GM04503 (cell line): Measurements from ENCODE around the gene VAMP1.
"Not testable (repeated sequence)": the region's sequence is repeated elsewhere in the genome, so short reads cannot be mapped to it uniquely, and the experiment has no call there.

Experiments
- DNase-seq: peaks from one replicate; pipeline ENCODE4 v3.0.0-alpha.2; 2012; ENCODE audit warnings: low read depth

The VAMP1 gene, protein sequence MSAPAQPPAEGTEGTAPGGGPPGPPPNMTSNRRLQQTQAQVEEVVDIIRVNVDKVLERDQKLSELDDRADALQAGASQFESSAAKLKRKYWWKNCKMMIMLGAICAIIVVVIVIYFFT

DNA sequence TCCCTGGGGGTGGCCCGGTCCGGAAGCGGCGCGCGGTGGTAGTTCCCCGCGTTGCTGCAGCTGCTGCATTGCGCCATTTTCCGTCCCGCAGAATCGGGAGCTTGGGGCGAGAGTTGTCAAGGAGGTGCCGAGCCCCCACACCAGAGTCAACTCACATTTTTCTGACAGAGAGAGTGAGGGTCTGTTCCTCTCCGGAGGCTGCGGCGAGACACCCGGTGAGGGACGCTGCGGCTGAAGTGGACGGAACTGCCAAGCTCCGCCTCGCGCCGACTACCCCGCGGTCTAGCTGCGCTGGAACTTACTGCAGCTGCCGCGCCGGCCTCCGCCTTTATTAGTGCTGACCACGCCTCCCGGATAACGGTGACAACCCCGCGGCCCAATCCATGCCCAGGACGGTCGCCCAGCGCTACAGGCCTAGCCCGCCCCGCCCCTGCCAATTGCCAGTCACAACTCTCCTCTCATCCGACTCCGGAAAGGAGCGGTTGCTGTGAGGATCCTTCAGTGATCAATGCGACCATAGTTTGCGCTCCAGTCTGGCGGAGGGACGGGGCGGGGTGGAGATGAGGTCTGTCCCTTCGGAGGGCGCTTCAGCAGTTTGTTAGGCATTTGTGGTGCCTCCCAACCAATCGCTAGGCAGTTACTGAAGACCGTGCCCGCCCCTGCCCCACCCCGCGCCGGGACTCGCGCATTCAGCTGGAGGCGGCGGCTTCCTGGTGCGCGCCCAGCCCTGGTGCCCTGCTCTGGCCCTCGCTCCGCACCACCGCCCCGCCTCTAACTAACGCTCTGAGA is at the start of gene VAMP1:
VAMP1 (minus strand) TSS at position 303 of the 789 bp plus-strand sequence; CDS start at position 157, 146 bp downstream.
- peak; percentile 93 for DNase-seq

GRCh38 chr12:6520186-6520585 is 49.7 kb upstream of the VAMP1 start:
- DNase-seq: no peak

DNA sequence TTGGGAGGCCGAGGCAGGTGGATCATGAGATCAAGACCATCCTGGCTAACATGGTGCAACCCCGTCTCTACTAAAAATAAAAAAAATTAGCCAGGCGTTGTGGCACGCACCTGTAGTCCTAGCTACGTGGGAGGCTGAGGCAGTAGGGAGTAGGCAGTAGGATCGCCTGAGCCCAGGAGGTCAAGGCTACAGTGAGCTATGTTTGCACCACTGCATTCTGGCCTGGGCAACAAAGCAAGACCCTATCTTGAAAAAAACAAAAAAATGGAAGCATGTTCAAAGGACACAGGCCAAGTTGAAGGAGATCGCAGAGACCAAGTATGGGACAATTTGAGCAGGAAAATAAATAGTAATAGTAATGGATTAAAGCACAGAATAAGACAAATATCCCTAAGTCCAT is 37.6 kb upstream of the VAMP1 start:
- DNase-seq: no peak

GRCh38 chr12:6507102-6507998 is 36.9 kb upstream of the VAMP1 start:
- no peak for DNase-seq

DNA sequence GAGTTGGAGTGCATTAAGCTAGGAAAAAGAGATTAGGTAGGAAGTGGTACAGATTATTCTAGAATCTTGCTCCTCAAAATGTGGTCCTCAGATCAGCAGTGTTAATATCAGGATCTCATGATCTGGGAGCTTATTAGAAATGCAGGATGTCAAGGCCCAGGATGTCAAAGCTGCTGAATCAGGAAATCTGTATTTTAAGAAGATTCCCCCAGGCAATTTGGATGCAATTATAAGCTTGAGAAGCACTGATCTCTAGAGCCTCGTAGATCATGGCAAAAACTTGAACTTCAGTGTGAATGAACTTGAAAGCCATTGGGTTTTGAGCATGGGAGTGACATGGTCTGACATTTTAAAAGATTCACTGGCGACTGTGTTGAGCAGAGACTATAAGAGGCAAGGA is 30.0 kb upstream of the VAMP1 start:
- no peak for DNase-seq

DNA sequence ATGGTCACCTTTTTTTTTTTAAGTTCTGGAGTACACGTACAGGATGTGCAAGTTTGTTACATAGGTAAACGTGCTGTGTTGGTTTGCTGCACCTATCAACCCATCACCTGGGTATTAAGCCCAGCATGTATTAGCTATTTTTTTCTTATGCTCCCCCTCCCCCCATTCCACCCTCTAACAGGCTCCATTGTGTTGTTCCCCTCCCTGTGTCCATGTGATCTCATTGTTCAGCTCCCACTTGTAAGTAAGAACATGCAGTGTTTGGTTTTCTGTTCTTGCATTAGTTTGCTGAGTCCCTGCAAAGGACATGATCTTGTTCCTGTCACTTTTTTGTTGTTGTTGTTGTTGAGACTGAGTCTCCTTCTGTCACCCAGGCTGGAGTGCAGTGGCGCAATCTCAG is 26.8 kb upstream of the VAMP1 start:
- DNase-seq: not testable (repeated sequence)

GRCh38 chr12:6494968-6495367 is 24.5 kb upstream of the VAMP1 start:
- no peak for DNase-seq

DNA sequence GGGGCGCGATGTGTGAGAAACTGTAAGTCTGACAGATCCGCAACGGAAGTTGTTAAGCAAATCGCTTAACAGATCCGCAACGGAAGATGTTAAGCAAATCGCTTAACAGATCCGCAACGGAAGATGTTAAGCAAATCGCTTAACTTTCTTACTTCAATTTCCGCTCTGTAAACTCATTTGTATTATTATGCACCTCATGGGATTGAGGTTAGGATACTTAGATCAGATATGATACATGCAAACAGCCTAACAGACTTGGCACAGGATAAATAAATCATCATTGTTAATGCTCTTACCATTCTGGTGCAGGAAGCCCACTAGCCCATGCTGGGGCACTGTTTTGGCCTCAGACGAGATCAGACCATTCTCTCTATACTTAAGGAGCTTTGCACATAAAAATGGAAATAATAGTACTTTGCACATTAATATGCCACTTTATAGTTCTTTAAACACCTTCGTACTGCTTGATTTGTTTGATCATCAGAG is 23.8 kb upstream of the VAMP1 start:
- no peak for DNase-seq

DNA sequence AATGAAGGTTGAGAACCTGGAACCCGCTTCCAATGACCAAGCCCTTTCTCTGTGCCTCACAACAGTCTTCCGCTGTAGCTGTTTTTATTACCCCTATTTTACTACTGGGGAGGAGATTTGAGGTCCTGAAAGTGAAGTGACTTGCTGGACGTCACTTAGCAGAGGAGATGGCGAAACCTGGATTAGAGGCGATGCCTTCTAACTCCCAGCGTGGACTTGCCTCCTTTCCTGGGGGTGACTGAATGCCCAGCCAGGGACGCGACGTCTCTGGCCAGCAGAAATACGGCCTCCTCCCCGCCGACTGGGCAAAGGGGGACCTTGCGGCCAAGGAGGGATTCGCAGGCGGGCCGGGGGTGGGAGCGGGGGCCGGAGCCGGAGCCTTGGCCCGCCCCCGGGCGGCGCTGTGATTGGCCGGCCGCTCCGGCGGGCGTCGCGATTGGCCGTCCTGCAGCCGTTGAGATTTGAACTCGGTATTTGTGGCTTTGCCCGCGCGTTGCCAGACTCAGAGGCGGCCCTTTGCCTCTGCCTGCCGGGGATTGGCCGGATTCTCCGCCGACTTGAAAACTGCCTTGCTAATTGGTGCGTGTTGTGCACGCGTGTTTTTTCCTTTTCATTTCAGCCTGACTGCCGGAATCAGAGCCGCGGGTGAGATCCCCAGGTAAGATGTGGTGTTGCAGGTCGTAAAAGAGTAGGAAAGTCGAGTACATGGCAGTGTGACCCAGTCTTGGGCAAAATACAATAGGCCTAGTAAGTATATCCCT is 23.2 kb upstream of the VAMP1 start, which contains the start of gene NCAPD2:
NCAPD2 (plus strand) TSS at position 606 of the 761 bp plus-strand sequence. CDS start 997 bp downstream, outside the sequence.
- DNase-seq: peak; percentile 79

DNA sequence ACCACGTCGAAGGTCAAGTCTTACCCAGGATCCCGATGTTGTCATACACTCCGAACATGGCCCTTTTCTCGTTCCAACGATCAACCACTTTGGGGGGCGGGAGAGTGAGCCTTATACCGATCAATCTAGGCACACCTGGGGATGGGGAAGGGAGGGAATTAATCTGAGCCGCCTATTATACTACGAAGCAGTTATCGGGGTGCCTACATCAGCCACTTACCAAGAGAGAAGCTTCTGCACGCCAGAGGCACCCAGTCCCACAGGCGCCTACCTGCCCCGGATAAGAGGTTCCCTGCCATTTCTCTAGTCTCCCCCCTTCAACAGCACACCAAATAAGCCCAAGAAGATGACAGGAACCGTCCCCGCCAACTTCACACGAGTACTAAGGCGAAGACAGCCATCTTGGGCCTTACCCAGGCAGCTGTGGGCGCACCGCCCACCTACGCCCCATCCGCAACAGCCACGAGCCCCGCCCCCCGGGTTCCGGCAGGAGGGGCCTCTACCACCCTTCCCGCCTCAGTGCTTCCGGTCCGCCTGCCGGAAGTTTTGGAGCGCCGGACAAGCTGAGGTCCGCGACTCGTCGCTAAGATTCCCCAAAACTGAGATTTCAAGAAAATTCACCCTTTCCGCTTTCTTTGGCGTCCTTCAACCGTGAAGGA is 22.5 kb upstream of the VAMP1 start, which contains the start of gene MRPL51:
MRPL51 (minus strand) TSS at position 425 of the 659 bp plus-strand sequence; CDS start at position 299, 126 bp downstream.
- DNase-seq: peak; percentile 64

GRCh38 chr12:6490673-6491072 is 20.2 kb upstream of the VAMP1 start:
- DNase-seq: not testable (repeated sequence)

GRCh38 chr12:6489449-6489848 is 19.0 kb upstream of the VAMP1 start:
- no peak for DNase-seq

- DNase-seq: no peak
Observed at GRCh38 chr12:6488240-6488639, 17.8 kb upstream of the VAMP1 start.

DNA sequence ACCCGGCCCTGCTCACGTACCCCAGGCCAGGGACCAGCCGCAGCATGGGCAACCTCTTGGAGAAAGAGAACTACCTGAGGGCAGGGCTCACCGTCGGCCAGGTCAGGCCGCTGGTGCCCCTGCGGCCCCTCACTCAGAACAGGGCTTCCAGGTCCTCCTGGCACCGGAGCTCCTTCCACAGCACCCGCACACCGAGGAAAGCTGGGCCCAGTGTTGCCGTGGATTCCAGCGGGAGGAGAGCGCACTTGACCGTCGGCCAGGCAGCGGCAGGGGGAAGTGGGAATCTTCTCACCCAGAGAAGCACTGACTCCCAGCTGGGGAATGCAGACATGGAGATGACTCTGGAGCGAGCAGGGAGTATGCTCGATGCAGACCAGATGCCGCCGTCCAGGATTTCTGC is 7.9 kb upstream of the VAMP1 start:
- no peak for DNase-seq

DNA sequence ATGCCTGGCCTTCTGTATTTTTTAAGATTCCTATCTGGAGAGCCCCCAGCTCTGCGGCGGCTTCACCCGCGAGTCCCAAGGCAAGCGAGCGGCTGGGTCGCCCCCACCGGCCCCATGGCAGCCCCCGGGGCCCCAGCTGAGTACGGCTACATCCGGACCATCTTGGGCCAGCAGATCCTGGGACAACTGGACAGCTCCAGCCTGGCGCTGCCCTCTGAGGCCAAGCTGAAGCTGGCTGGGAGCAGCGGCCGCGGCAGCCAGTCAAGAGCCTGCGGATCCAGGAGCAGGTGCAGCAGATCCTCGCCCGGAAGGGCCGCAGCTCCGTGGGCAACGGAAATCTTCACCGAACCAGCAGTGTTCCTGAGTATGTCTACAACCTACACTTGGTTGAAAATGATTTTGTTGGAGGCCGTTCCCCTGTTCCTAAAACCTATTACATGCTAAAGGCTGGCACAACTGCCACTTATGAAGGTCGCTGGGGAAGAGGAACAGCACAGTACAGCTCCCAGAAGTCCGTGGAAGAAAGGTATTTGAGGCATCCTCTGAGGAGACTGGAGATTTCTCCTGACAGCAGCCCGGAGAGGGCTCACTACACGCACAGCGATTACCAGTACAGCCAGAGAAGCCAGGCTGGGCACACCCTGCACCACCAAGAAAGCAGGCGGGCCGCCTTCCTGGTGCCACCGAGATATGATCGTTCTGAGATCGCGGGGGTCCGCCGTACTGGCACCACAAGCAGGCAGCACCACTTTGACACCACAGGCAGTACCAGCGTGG is 7.3 kb upstream of the VAMP1 start:
- DNase-seq: not testable (repeated sequence)

DNA sequence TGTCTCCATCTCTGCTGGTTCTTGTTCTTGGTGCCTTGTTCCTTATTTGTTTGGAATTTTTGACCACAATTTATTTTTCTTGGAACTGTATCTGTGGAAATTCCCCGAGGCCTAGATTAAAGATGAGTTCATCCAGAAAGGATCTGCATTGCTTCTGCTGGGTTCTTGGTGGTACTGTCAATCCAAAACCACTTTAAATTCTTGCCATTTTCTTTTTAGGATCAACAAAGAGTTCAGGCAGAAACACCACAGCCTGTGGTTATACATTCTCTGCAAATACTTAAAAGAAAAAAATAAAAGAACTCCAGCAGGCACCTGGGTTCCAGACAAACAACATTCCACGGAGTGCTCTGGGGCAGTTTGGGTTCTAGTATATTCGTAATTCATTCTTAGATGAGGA is 6.0 kb upstream of the VAMP1 start:
- DNase-seq: peak; percentile 68

GRCh38 chr12:6475233-6475975 is 4.9 kb upstream of the VAMP1 start:
- DNase-seq: not testable (repeated sequence)

GRCh38 chr12:6472491-6472890 is 2.0 kb upstream of the VAMP1 start:
- DNase-seq: no peak

GRCh38 chr12:6471989-6472360 is 1.5 kb upstream of the VAMP1 start:
- DNase-seq: no peak
